ENCODE results near the gene LMF2.

The LMF2 gene

GRCh38 chr22:50531962-50532674 lies 24.6 kb upstream of the LMF2 start (continued):
- TF ChIP-seq PRDM10 (tag by site-specific recombination; IDR thresholded peaks at IDR 0.05): no peak
- TF ChIP-seq ZBTB8A (tag by site-specific recombination; IDR thresholded peaks at IDR 0.05): no peak
- TF ChIP-seq KLF9 (tag by site-specific recombination; IDR thresholded peaks at IDR 0.05; ENCODE audit: low read depth): no peak
- TF ChIP-seq, protein P1, sequence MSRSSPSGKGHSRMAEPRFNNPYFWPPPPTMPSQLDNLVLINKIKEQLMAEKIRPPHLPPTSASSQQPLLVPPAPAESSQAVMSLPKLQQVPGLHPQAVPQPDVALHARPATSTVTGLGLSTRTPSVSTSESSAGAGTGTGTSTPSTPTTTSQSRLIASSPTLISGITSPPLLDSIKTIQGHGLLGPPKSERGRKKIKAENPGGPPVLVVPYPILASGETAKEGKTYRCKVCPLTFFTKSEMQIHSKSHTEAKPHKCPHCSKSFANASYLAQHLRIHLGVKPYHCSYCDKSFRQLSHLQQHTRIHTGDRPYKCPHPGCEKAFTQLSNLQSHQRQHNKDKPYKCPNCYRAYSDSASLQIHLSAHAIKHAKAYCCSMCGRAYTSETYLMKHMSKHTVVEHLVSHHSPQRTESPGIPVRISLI (tag by site-specific recombination; IDR thresholded peaks at IDR 0.05): no peak
- TF ChIP-seq HOXA7 (CRISPR knock-in tag; IDR thresholded peaks at IDR 0.05; ENCODE audit: borderline replicate concordance): no peak
- no peak for TF ChIP-seq FEZF1 (tag by site-specific recombination; IDR thresholded peaks at IDR 0.05)
- TF ChIP-seq PATZ1 (tag by site-specific recombination; IDR thresholded peaks at IDR 0.05): no peak
- no peak for TF ChIP-seq PRDM1 (tag by site-specific recombination; IDR thresholded peaks at IDR 0.05)
- TF ChIP-seq ZFHX2 (tag by site-specific recombination; conservative IDR thresholded peaks at IDR 0.05): no peak
- TF ChIP-seq ZNF707 (tag by site-specific recombination; IDR thresholded peaks at IDR 0.05): no peak
- TF ChIP-seq, protein P2, sequence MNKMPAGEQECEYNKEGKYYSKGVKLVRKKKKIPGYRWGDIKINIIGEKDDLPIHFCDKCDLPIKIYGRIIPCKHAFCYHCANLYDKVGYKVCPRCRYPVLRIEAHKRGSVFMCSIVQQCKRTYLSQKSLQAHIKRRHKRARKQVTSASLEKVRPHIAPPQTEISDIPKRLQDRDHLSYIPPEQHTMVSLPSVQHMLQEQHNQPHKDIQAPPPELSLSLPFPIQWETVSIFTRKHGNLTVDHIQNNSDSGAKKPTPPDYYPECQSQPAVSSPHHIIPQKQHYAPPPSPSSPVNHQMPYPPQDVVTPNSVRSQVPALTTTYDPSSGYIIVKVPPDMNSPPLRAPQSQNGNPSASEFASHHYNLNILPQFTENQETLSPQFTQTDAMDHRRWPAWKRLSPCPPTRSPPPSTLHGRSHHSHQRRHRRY (tag by site-specific recombination; IDR thresholded peaks at IDR 0.05): no peak
- no peak for TF ChIP-seq ZNF248 (tag by site-specific recombination; IDR thresholded peaks at IDR 0.05)

DNA sequence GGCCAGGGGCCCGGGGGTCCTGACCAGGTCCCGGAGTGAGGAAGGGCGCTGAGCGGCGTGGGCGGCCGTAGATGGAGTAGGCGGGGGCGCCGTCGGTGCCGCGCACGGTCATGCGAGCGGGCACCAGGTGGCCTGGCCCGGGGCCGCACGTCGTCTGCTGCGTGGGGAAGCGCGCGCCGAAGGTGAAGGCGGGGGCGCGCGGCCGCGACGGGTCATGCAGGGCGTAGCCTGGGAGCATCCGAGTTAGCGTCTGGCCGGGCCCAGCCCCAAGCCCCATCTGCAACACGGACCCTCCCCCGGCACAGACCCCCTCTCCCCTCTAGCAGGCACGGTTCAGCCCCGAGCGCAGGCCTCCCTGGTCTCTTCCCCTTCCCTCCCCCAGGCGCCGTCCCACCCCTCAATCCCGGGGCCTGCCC lies 24.1 kb upstream of the LMF2 start:
- ChIA-PET CTCF (no interaction called here), POLR2A (interaction anchor here (0.7 kb wide), 1 partner anchor 58 kb away, joined by 3 read pairs; no protein-coding TSS in a partner anchor)
- H3K4me1 ChIP-seq (ENCODE audit: control insufficient read depth, insufficient read depth, low read length): no peaks in the 10 kb centered on the region; the same call in 1 of the 2 replicates
- no peak overlapping the region for H3K27ac ChIP-seq (ENCODE audit: extremely low read depth, low read depth, low read length)
- no peaks in the 10 kb centered on the region for H3K9me3 ChIP-seq (ENCODE audit: control insufficient read depth, insufficient read depth, low read depth, low read length)
- no peak overlapping the region for H3K4me3 ChIP-seq (ENCODE audit: low read depth, low read length)
- H3K36me3 ChIP-seq (ENCODE audit: control insufficient read depth in 2 of 2, insufficient read depth in 1 of 2, low read length in 2 of 2): no peaks in the 10 kb centered on the region
- no peak for TF ChIP-seq ZNF112 (tag by site-specific recombination; IDR thresholded peaks at IDR 0.05)
- no peak for TF ChIP-seq TRIM28 (IDR thresholded peaks at IDR 0.05; ENCODE audit: borderline replicate concordance, low read length)
- TF ChIP-seq GFI1B (tag by site-specific recombination; IDR thresholded peaks at IDR 0.05): no peak
- no peak for TF ChIP-seq ZNF391 (tag by site-specific recombination; IDR thresholded peaks at IDR 0.05; ENCODE audit: borderline replicate concordance, low read depth)
- no peak for TF ChIP-seq KLF9 (tag by site-specific recombination; IDR thresholded peaks at IDR 0.05; ENCODE audit: low read depth)
- no peak for TF ChIP-seq ZBTB1 (tag by site-specific recombination; IDR thresholded peaks at IDR 0.05)
- no peak for TF ChIP-seq ZNF302 (tag by site-specific recombination; IDR thresholded peaks at IDR 0.05; ENCODE audit: low read depth)
- no peak for TF ChIP-seq REST (tag by site-specific recombination; IDR thresholded peaks at IDR 0.05)
- no peak for TF ChIP-seq ZNF140 (tag by site-specific recombination; IDR thresholded peaks at IDR 0.05)
- TF ChIP-seq ZNF223 (tag by site-specific recombination; IDR thresholded peaks at IDR 0.05): no peak
- TF ChIP-seq ZSCAN23 (tag by site-specific recombination; IDR thresholded peaks at IDR 0.05): no peak
- TF ChIP-seq ZNF184 (tag by site-specific recombination; IDR thresholded peaks at IDR 0.05): no peak
- TF ChIP-seq ZNF473 (tag by site-specific recombination; IDR thresholded peaks at IDR 0.05): no peak
